ENCODE measurements around the gene CCL22. TPM values are rescaled to one million over a fixed set of nuclear protein-coding genes. Genes with fewer than 3 reads are reported as not detected.

CCL22 gene
- total RNA-seq, 1 experiment from 2014 or later, result not detected

DNA sequence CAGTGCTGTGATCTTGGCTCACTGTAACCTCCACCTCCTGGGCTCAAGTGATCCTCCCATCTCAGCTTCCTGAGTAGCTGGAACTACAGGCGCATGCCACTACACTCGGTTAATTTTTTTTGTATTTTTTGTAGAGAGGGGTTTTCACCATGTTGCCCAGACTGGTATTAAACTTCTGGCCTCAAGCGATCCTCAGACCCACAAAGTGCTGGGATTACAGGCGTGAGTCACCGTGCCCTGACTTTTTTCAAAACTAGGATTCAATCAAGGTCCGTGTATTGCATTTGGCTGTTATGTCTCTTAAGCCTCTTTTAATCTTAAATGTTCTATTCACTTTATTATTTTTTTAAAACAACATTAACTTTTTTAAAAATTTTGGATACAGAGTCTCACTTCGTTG is 4.3 kb upstream of the CCL22 start:
- Histone ChIP-seq H3K27ac (ENCODE audit: insufficient read length, low read depth, low read length) (no peak overlapping the region), H3K27me3 (ENCODE audit: insufficient read depth, low read length) (no peaks in the 10 kb centered on the region), H3K4me1 (ENCODE audit: insufficient read depth, low read length) (no peaks in the 10 kb centered on the region), H2BK5ac (ENCODE audit: insufficient read length, low read length) (no peak overlapping the region), H3K18ac (ENCODE audit: insufficient read length, low read depth, low read length) (no peak overlapping the region), H3K23me2 (ENCODE audit: insufficient read length, low read depth, low read length, poor library complexity, severe bottlenecking) (no peaks in the 10 kb centered on the region), H2BK12ac (ENCODE audit: insufficient read length, low read depth, low read length) (no peak overlapping the region), H2BK20ac (ENCODE audit: low read depth, low read length, poor library complexity, severe bottlenecking) (no peak overlapping the region), H2BK120ac (ENCODE audit: low read depth, low read length, poor library complexity, severe bottlenecking) (no peak overlapping the region), H4K8ac (replicated peaks; ENCODE audit: insufficient read length, low read depth, low read length) (no peak overlapping the region), H3T11ph (ENCODE audit: low read length) (no peak overlapping the region), H3K56ac (ENCODE audit: insufficient read length, low read depth, low read length) (no peak overlapping the region), H3K79me1 (ENCODE audit: insufficient read depth, low read depth, low read length, poor library complexity, severe bottlenecking) (no peaks in the 10 kb centered on the region), H4K5ac (ENCODE audit: insufficient read length, low read depth, low read length) (no peak overlapping the region), H4K91ac (ENCODE audit: insufficient read length, low read depth, low read length) (no peak overlapping the region), H3K14ac (ENCODE audit: insufficient read depth, low read length) (no peak overlapping the region), H2BK15ac (ENCODE audit: low read depth, low read length) (no peak overlapping the region), H2AFZ (ENCODE audit: low read length) (no peak overlapping the region), H3K4me2 (ENCODE audit: insufficient read depth, insufficient read length, low read length) (no peak overlapping the region), H3K9ac (ENCODE audit: extremely low read depth, insufficient read length, low read length) (no peak overlapping the region), H3K4ac (ENCODE audit: low read depth, low read length) (no peak overlapping the region), H3K9me3 (ENCODE audit: control insufficient read depth, low read depth, low read length) (no peaks in the 10 kb centered on the region), H3K79me2 (ENCODE audit: insufficient read depth, low read length) (no peaks in the 10 kb centered on the region), H4K20me1 (ENCODE audit: control insufficient read depth, insufficient read depth, insufficient read length) (no peaks in the 10 kb centered on the region), H2AK5ac (ENCODE audit: insufficient read length, low read length) (no peak overlapping the region), H3K23ac (ENCODE audit: insufficient read length, low read depth, low read length) (no peak overlapping the region)
- DNase-seq, result no peak
- WGBS (ENCODE audit: extremely low coverage, insufficient read length, low lambda C conversion rate), result no CpG with 5 or more reads among the region's 7 CpGs
- TF ChIP-seq, protein P1, sequence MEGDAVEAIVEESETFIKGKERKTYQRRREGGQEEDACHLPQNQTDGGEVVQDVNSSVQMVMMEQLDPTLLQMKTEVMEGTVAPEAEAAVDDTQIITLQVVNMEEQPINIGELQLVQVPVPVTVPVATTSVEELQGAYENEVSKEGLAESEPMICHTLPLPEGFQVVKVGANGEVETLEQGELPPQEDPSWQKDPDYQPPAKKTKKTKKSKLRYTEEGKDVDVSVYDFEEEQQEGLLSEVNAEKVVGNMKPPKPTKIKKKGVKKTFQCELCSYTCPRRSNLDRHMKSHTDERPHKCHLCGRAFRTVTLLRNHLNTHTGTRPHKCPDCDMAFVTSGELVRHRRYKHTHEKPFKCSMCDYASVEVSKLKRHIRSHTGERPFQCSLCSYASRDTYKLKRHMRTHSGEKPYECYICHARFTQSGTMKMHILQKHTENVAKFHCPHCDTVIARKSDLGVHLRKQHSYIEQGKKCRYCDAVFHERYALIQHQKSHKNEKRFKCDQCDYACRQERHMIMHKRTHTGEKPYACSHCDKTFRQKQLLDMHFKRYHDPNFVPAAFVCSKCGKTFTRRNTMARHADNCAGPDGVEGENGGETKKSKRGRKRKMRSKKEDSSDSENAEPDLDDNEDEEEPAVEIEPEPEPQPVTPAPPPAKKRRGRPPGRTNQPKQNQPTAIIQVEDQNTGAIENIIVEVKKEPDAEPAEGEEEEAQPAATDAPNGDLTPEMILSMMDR (conservative IDR thresholded peaks at IDR 0.05), result no peak
- peaks cover 8% of the 10 kb centered on the region; the same call in 1 of the 2 replicates for H3K27me3 Mint-ChIP-seq (ENCODE audit: low read depth)
- H3K36me3 Mint-ChIP-seq (ENCODE audit: insufficient read depth in 1 of 3, low read depth in 3 of 3), result no peaks in the 10 kb centered on the region
- H3K4me3 Mint-ChIP-seq, result no peak overlapping the region
- no peaks in the 10 kb centered on the region for H3K9me3 Mint-ChIP-seq
- H3K27ac Mint-ChIP-seq, result no peak overlapping the region
- peaks cover 0 to 4% of the 10 kb centered on the region in 2 experiments; a peak in 2 of 4 replicates for H3K4me1 Mint-ChIP-seq

Data from H9 (cell line).